ENCODE data around the gene CD79B.

DNA sequence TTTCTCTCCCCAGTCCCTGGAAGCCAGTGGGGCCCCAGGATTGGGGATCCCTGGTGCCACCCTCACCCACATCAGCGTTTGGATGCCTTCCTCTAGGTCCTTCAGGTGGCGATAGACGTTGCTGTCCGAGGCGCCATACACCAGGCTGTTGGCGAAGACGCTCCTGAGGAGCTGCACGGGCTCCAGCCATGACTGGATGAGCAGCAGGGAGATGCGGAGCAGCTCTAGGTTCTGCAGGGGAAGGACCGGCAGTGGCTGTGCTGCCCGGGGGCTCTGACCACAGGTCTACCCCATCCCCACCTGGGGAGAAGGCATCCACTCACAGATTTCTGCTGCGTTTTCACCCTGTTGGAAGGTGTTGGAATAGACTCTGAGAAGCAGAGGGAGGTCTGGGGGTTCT is 51.4 kb downstream of the CD79B start:
- TF ChIP-seq, protein P1, sequence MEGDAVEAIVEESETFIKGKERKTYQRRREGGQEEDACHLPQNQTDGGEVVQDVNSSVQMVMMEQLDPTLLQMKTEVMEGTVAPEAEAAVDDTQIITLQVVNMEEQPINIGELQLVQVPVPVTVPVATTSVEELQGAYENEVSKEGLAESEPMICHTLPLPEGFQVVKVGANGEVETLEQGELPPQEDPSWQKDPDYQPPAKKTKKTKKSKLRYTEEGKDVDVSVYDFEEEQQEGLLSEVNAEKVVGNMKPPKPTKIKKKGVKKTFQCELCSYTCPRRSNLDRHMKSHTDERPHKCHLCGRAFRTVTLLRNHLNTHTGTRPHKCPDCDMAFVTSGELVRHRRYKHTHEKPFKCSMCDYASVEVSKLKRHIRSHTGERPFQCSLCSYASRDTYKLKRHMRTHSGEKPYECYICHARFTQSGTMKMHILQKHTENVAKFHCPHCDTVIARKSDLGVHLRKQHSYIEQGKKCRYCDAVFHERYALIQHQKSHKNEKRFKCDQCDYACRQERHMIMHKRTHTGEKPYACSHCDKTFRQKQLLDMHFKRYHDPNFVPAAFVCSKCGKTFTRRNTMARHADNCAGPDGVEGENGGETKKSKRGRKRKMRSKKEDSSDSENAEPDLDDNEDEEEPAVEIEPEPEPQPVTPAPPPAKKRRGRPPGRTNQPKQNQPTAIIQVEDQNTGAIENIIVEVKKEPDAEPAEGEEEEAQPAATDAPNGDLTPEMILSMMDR (conservative IDR thresholded peaks at IDR 0.05; ENCODE audit: low read length): no peak
- no peak for TF ChIP-seq EZH2phosphoT487 (IDR thresholded peaks at IDR 0.05; ENCODE audit: borderline replicate concordance, low read depth, low read length)

Measured in OCI-LY7 (cell line).